Hepatocyte (in vitro differentiated cells): Measurements from ENCODE around the gene NUP58. TPM values are rescaled to one million over a fixed set of nuclear protein-coding genes. Genes with fewer than 3 reads are reported as not detected.
A peak's percentile ranks its signal among the peaks of the same experiment; 100 is the strongest.

Experiments used
- DNase-seq: peaks from one replicate; pipeline ENCODE4 v3.0.0-alpha.2; 2016; ENCODE audit warnings: low spot score
- H2AFZ ChIP-seq: fragments of 200-600 bp; sonication (generic); 2 replicates; pipeline ENCODE4 v1.6.0; 2016; ENCODE audit warnings: antibody characterized with exemption, mild to moderate bottlenecking
- H3K27ac ChIP-seq: fragments of 200-600 bp; sonication (generic); 2 replicates; pipeline ENCODE4 v1.5.1; 2016; ENCODE audit warnings: mild to moderate bottlenecking
- H3K27me3 ChIP-seq: fragments of 200-600 bp; sonication (generic); 2 replicates; pipeline ENCODE4 v1.6.1; 2016
- H3K36me3 ChIP-seq: fragments of 200-600 bp; sonication (generic); replicated peaks from 2 replicates; pipeline ENCODE4 v1.5.1; 2016; ENCODE audit warnings: low read depth; ENCODE audit not compliant: insufficient read depth
- H3K4me1 ChIP-seq: fragments of 200-600 bp; sonication (generic); 2 replicates; pipeline ENCODE4 v1.5.1; 2016; ENCODE audit warnings: mild to moderate bottlenecking, moderate library complexity; ENCODE audit not compliant: insufficient read depth
- H3K4me2 ChIP-seq: fragments of 200-600 bp; sonication (generic); 2 replicates; pipeline ENCODE4 v1.6.0; 2016
- H3K4me3 ChIP-seq: fragments of 200-600 bp; sonication (generic); 2 replicates; pipeline ENCODE4 v1.5.1; 2016; ENCODE audit warnings: mild to moderate bottlenecking
- H3K79me2 ChIP-seq: fragments of 200-600 bp; sonication (generic); 2 replicates; pipeline ENCODE4 v1.6.0; 2017; ENCODE audit warnings: mild to moderate bottlenecking
- H3K9me2 ChIP-seq: fragments of 200-600 bp; sonication (generic); replicated peaks from 2 replicates; pipeline ENCODE4 v1.6.0; 2017; ENCODE audit warnings: mild to moderate bottlenecking; ENCODE audit not compliant: insufficient read depth
- H3K9me3 ChIP-seq: fragments of 200-600 bp; sonication (generic); 2 replicates; pipeline ENCODE4 v1.5.1; 2016; ENCODE audit warnings: low read depth, mild to moderate bottlenecking
- H4K20me1 ChIP-seq: fragments of 200-600 bp; sonication (generic); 2 replicates; pipeline ENCODE4 v1.6.0; 2016; ENCODE audit warnings: mild to moderate bottlenecking; ENCODE audit not compliant: insufficient read depth, poor library complexity, severe bottlenecking
- EZH2 ChIP-seq: fragments of 200-600 bp; sonication (generic); IDR thresholded peaks from 2 replicates; pipeline ENCODE4 v1.6.1; 2016; ENCODE audit warnings: antibody characterized with exemption, mild to moderate bottlenecking, borderline replicate concordance
- EZH2phosphoT487 ChIP-seq: fragments of 200-600 bp; sonication (generic); IDR thresholded peaks from one replicate; pipeline ENCODE4 v1.6.1; 2018; ENCODE audit warnings: antibody characterized with exemption, mild to moderate bottlenecking, low read depth, moderate library complexity; ENCODE audit not compliant: unreplicated experiment, severe bottlenecking
- WGBS: methylation state at CpG from one replicate; pipeline ENCODE4 v1.1.6; 2016; ENCODE audit warnings: low lambda C conversion rate; ENCODE audit errors: missing lambda C conversion rate; 5-methylcytosine and 5-hydroxymethylcytosine counted together
- polyA plus RNA-seq: library from polyadenylated mRNA; unstranded; fragments of >200 nt; fragmentation: Nextera tagmentation; extraction: Ambion mirVana; gene quantifications from 2 replicates; pipeline ENCODE4 v1.2.1, GENCODE V29; 2016
- total RNA-seq: library from RNA; depleted of rRNA; stranded (reverse); fragments of >200 nt; gene quantifications from 2 replicates; pipeline ENCODE4 v1.2.3, GENCODE V29; 2014
- TF ChIP-seq, protein P1 (sequence below): fragments of 200-600 bp; sonication (generic); IDR thresholded peaks from 2 replicates; pipeline ENCODE4 v1.5.1; 2016; ENCODE audit warnings: antibody characterized with exemption, mild to moderate bottlenecking; ENCODE audit not compliant: poor library complexity

Gene NUP58
- total and polyA plus RNA-seq, 2 experiments from 2014 or later, result 16.0 to 61.3 TPM

DNA sequence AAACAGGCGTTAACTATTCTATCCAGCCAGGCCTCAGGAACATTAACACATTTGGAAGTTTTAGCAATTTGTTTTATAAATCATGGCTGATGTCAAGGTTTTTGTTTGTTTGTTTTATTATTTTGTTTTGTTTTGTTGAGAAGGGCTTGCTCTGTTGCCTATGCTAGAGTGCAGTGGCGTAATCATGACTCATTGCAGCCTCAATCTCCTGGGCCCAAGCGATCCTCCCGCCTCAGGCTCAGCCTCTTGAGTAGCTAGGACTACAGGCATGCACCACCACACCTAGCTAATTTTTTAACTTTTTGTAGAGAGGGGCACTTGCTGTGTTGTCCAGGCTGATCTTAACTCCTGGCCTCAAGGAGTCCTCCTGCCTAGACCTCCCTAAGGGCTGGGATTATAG is 28.3 kb downstream of the NUP58 start:
- no peaks in the 10 kb centered on the region for H3K9me2 ChIP-seq
- WGBS, result 98% methylated on average over 4 of the region's 4 CpGs
- H3K27me3 ChIP-seq, result no peaks in the 10 kb centered on the region
- no peaks in the 10 kb centered on the region for H3K79me2 ChIP-seq
- H3K9me3 ChIP-seq, result no peaks in the 10 kb centered on the region
- no peak overlapping the region for H3K27ac ChIP-seq
- no peaks in the 10 kb centered on the region for H3K4me1 ChIP-seq
- DNase-seq, result peak; percentile 6
- no peak overlapping the region for H2AFZ ChIP-seq
- no peaks in the 10 kb centered on the region for H4K20me1 ChIP-seq
- no peak overlapping the region for H3K4me2 ChIP-seq
- TF ChIP-seq EZH2phosphoT487 (no peak), EZH2 (no peak)
- TF ChIP-seq, protein P1, sequence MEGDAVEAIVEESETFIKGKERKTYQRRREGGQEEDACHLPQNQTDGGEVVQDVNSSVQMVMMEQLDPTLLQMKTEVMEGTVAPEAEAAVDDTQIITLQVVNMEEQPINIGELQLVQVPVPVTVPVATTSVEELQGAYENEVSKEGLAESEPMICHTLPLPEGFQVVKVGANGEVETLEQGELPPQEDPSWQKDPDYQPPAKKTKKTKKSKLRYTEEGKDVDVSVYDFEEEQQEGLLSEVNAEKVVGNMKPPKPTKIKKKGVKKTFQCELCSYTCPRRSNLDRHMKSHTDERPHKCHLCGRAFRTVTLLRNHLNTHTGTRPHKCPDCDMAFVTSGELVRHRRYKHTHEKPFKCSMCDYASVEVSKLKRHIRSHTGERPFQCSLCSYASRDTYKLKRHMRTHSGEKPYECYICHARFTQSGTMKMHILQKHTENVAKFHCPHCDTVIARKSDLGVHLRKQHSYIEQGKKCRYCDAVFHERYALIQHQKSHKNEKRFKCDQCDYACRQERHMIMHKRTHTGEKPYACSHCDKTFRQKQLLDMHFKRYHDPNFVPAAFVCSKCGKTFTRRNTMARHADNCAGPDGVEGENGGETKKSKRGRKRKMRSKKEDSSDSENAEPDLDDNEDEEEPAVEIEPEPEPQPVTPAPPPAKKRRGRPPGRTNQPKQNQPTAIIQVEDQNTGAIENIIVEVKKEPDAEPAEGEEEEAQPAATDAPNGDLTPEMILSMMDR, result no peak
- H3K36me3 ChIP-seq, result no peaks in the 10 kb centered on the region
- H3K4me3 ChIP-seq, result no peak overlapping the region

- 85% methylated on average over 1 of the region's 1 CpG for WGBS
- Histone ChIP-seq H3K9me3 (no peaks in the 10 kb centered on the region), H4K20me1 (no peaks in the 10 kb centered on the region), H3K4me3 (no peak overlapping the region), H3K27me3 (no peaks in the 10 kb centered on the region), H3K27ac (no peak overlapping the region), H2AFZ (no peak overlapping the region), H3K4me2 (no peak overlapping the region), H3K9me2 (no peaks in the 10 kb centered on the region), H3K4me1 (no peaks in the 10 kb centered on the region), H3K79me2 (no peaks in the 10 kb centered on the region), H3K36me3 (no peaks in the 10 kb centered on the region)
- TF ChIP-seq EZH2phosphoT487, result no peak
- DNase-seq, result no peak
These were observed 29.1 kb downstream of the NUP58 start for GRCh38 chr13:25330541-25330940.

DNA sequence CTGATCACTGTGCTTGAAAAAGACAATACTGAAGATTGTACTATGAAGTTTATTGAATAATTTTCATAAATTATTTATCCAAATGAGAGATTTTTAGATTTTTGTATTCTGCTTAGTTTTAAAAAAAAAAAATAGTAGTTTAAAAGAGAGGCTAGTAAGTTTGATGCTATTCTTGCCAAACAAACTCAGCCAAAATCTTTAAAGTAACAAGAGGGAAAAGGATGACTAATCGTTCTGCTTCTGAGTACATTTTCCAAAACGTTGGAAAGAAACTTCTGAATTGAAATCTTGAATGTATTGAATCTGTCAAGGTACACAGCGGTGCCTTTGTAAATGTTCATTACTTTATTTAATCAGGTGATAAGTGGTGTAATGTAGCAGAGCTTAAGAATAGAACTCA is 34.4 kb downstream of the NUP58 start:
- Histone ChIP-seq H3K9me3 (no peaks in the 10 kb centered on the region), H3K27me3 (no peaks in the 10 kb centered on the region), H4K20me1 (no peaks in the 10 kb centered on the region), H3K36me3 (no peaks in the 10 kb centered on the region), H3K27ac (no peak overlapping the region), H3K4me3 (no peak overlapping the region), H3K9me2 (no peaks in the 10 kb centered on the region), H3K4me2 (no peak overlapping the region), H3K4me1 (no peaks in the 10 kb centered on the region), H2AFZ (no peak overlapping the region), H3K79me2 (no peaks in the 10 kb centered on the region)
- WGBS, result 79% methylated on average over 3 of the region's 3 CpGs
- no peak for DNase-seq
- no peak for TF ChIP-seq EZH2phosphoT487
- TF ChIP-seq, protein P1, result no peak
- no peak for TF ChIP-seq EZH2

- H3K79me2 ChIP-seq, result no peaks in the 10 kb centered on the region
- WGBS, result 98% methylated on average over 2 of the region's 2 CpGs
- H3K27ac ChIP-seq, result no peak overlapping the region
- H3K4me3 ChIP-seq, result no peak overlapping the region
- H2AFZ ChIP-seq, result no peak overlapping the region
- no peak for DNase-seq
- no peaks in the 10 kb centered on the region for H3K9me3 ChIP-seq
- no peaks in the 10 kb centered on the region for H3K9me2 ChIP-seq
- H3K4me1 ChIP-seq, result no peaks in the 10 kb centered on the region
- no peaks in the 10 kb centered on the region for H4K20me1 ChIP-seq
- H3K36me3 ChIP-seq, result no peaks in the 10 kb centered on the region
- no peak overlapping the region for H3K4me2 ChIP-seq
- no peaks in the 10 kb centered on the region for H3K27me3 ChIP-seq
- TF ChIP-seq, protein P1, result no peak
These were observed 44.2 kb downstream of the NUP58 start for GRCh38 chr13:25345576-25345975.
